ENCODE data around the gene SIGLEC1. TPM values are rescaled to one million over a fixed set of nuclear protein-coding genes. Genes with fewer than 3 reads are reported as not detected.
A peak's percentile ranks its signal among the peaks of the same experiment; 100 is the strongest.

SIGLEC1 gene
- total and polyA plus RNA-seq, 7 experiments from 2014 or later = 0.34 to 2.1 (median 1.1) TPM; not detected in 3

GRCh38 chr20:3667434-3668037 lies 44.9 kb downstream of the SIGLEC1 start:
- ChIA-PET POLR2A (no interaction called here), CTCF (no interaction called here)
- no peaks in the 10 kb centered on the region for H3K9me3 ChIP-seq (ENCODE audit: control insufficient read depth in 2 of 3, low read length in 3 of 3)
- DNase-seq = no peak
- Mint-ChIP-seq H3K4me3 (peak overlapping the region in 2 of 10 donors; percentile 21 to 44), H3K36me3 (no peaks in the 10 kb centered on the region), H3K27me3 (peaks cover 9 to 53% (median 21%) of the 10 kb centered on the region in 5 donors), H3K4me1 (peaks cover 7 to 23% (median 15%) of the 10 kb centered on the region in 7 donors), H3K27ac (peak overlapping the region in 1 of 9 donors; percentile 5), H3K9me3 (no peaks in the 10 kb centered on the region)
- no peaks in the 10 kb centered on the region for H3K36me3 ChIP-seq (ENCODE audit: control insufficient read depth in 2 of 3, insufficient read depth in 3 of 3, low read length in 3 of 3)
- intact Hi-C loops (cut with micrococcal nuclease) = no loop called here
- H3K27me3 ChIP-seq (ENCODE audit: control insufficient read depth in 2 of 2, insufficient read depth in 2 of 2, low read length in 2 of 2) = no peaks in the 10 kb centered on the region
- no peak overlapping the region for H3K27ac ChIP-seq (ENCODE audit: low read depth, low read length)
- H3K4me3 ChIP-seq (ENCODE audit: low read length) = no peak overlapping the region
- H3K4me1 ChIP-seq (ENCODE audit: control insufficient read depth in 2 of 2, insufficient read depth in 2 of 2, low read length in 2 of 2) = peaks cover 7 to 11% of the 10 kb centered on the region in 2 donors
- no peak for ATAC-seq

GRCh38 chr20:3663858-3664257 lies 48.5 kb downstream of the SIGLEC1 start:
- CTCF ChIA-PET = no interaction called here
- peaks cover 22 to 53% (median 25%) of the 10 kb centered on the region in 5 donors for H3K27me3 Mint-ChIP-seq

GRCh38 chr20:3663031-3663701 lies 49.2 kb downstream of the SIGLEC1 start, which contains the start of gene GFRA4:
TSS of gene GFRA4 (minus strand) at chr20:3663399. CDS start at chr20:3663399, 0 bp downstream.
- no peak within 1 kb of the TSS for H3K4me3 Mint-ChIP-seq
- no peak within 1 kb of the TSS for H3K27ac Mint-ChIP-seq
- no peak within 1 kb of the TSS for H3K27ac ChIP-seq (ENCODE audit: low read depth, low read length)
- H3K9me3 Mint-ChIP-seq = peaks cover 0 to 2% (median 0%) of the 10 kb centered on the region in 11 donors
- H3K27me3 ChIP-seq (ENCODE audit: control insufficient read depth in 2 of 2, insufficient read depth in 2 of 2, low read length in 2 of 2) = peaks cover 0 to 2% of the 10 kb centered on the region in 2 donors
- no peak for ATAC-seq
- H3K36me3 ChIP-seq (ENCODE audit: control insufficient read depth in 2 of 3, insufficient read depth in 3 of 3, low read length in 3 of 3) = no peaks in the 10 kb centered on the region
- intact Hi-C loops (cut with micrococcal nuclease) = no loop called here
- H3K9me3 ChIP-seq (ENCODE audit: control insufficient read depth in 2 of 3, low read length in 3 of 3) = no peaks in the 10 kb centered on the region
- H3K4me1 Mint-ChIP-seq = peaks cover 7 to 26% (median 21%) of the 10 kb centered on the region in 7 donors
- H3K4me3 ChIP-seq (ENCODE audit: low read length) = no peak within 1 kb of the TSS
- no peak for DNase-seq
- ChIA-PET POLR2A (no interaction called here), CTCF (no interaction called here)
- H3K36me3 Mint-ChIP-seq = no peaks in the 10 kb centered on the region
- H3K27me3 Mint-ChIP-seq = peaks cover 22 to 53% (median 28%) of the 10 kb centered on the region in 5 donors
- peaks cover 7 to 11% of the 10 kb centered on the region in 2 donors for H3K4me1 ChIP-seq (ENCODE audit: control insufficient read depth in 2 of 2, insufficient read depth in 2 of 2, low read length in 2 of 2)

More at GRCh38 chr20:3663858-3664257, 48.5 kb downstream of the SIGLEC1 start:
- Mint-ChIP-seq H3K27ac (no peak overlapping the region), H3K36me3 (no peaks in the 10 kb centered on the region), H3K4me3 (no peak overlapping the region), H3K4me1 (peaks cover 7 to 26% (median 19%) of the 10 kb centered on the region in 7 donors), H3K9me3 (peaks cover 0 to 2% (median 0%) of the 10 kb centered on the region in 11 donors)
- peaks cover 0 to 2% of the 10 kb centered on the region in 2 donors for H3K27me3 ChIP-seq (ENCODE audit: control insufficient read depth in 2 of 2, insufficient read depth in 2 of 2, low read length in 2 of 2)
- H3K9me3 ChIP-seq (ENCODE audit: control insufficient read depth in 2 of 3, low read length in 3 of 3) = no peaks in the 10 kb centered on the region
- DNase-seq (no peak), ATAC-seq (no peak)
- H3K4me3 ChIP-seq (ENCODE audit: low read length) = no peak overlapping the region
- intact Hi-C loops (cut with micrococcal nuclease) = no loop called here
- no peaks in the 10 kb centered on the region for H3K36me3 ChIP-seq (ENCODE audit: control insufficient read depth in 2 of 3, insufficient read depth in 3 of 3, low read length in 3 of 3)
- peaks cover 7 to 11% of the 10 kb centered on the region in 2 donors for H3K4me1 ChIP-seq (ENCODE audit: control insufficient read depth in 2 of 2, insufficient read depth in 2 of 2, low read length in 2 of 2)
- POLR2A ChIA-PET = no interaction called here
- H3K27ac ChIP-seq (ENCODE audit: low read depth, low read length) = no peak overlapping the region

Other genes starting within 250 kb of the SIGLEC1 start
- 10 to 100 TPM; 12.4 to 17.5 (median 13.0) TPM for gene ATRN, start 241.6 kb downstream of the SIGLEC1 start, total RNA-seq
- gene ATRN, start 241.6 kb downstream of the SIGLEC1 start, polyA plus RNA-seq = 1 to 10 TPM; 9.2 to 9.5 TPM
- not detected for gene GFRA4, start 49.2 kb downstream of the SIGLEC1 start, total RNA-seq
- not detected for gene GFRA4, start 49.2 kb downstream of the SIGLEC1 start, polyA plus RNA-seq
- gene ADAM33, start 30.6 kb downstream of the SIGLEC1 start, total RNA-seq = under 1 TPM in 1 of 5 experiments, not detected in 4; 0.20 TPM
- not detected for gene ADAM33, start 30.6 kb downstream of the SIGLEC1 start, polyA plus RNA-seq
- gene HSPA12B, start 20.1 kb upstream of the SIGLEC1 start, total RNA-seq = not detected
- under 1 TPM; 0.09 to 0.20 TPM for gene HSPA12B, start 20.1 kb upstream of the SIGLEC1 start, polyA plus RNA-seq
- 10 to 100 TPM; 14.0 to 27.4 (median 18.4) TPM for gene ADISSP, start 55.2 kb upstream of the SIGLEC1 start, total RNA-seq
- 10 to 100 TPM; 20.7 to 21.7 TPM for gene ADISSP, start 55.2 kb upstream of the SIGLEC1 start, polyA plus RNA-seq
- under 1 TPM in 3 of 5 experiments, not detected in 2; 0.24 to 0.32 (median 0.29) TPM for gene SPEF1, start 68.8 kb upstream of the SIGLEC1 start, total RNA-seq
- not detected for gene SPEF1, start 68.8 kb upstream of the SIGLEC1 start, polyA plus RNA-seq
- 10 to 100 TPM; 35.3 to 73.6 (median 50.0) TPM for gene CENPB, start 74.1 kb upstream of the SIGLEC1 start, total RNA-seq
- 1 to 10 TPM; 1.3 to 1.8 TPM for gene CENPB, start 74.1 kb upstream of the SIGLEC1 start, polyA plus RNA-seq
- gene CDC25B, start 83.7 kb upstream of the SIGLEC1 start, total RNA-seq = 100 to 1,000 TPM; 166 to 392 (median 281) TPM
- gene CDC25B, start 83.7 kb upstream of the SIGLEC1 start, polyA plus RNA-seq = 10 to 100 TPM; 37.0 to 45.7 TPM
- 10 to 100 TPM in 4 of 5 experiments, 1 to 10 TPM in 1; 7.9 to 14.0 (median 10.8) TPM for gene AP5S1, start 107.9 kb upstream of the SIGLEC1 start, total RNA-seq
- gene AP5S1, start 107.9 kb upstream of the SIGLEC1 start, polyA plus RNA-seq = 10 to 100 TPM; 19.8 to 25.9 TPM
- gene MAVS, start 134.2 kb upstream of the SIGLEC1 start, total RNA-seq = 10 to 100 TPM; 23.3 to 49.9 (median 41.5) TPM
- 10 to 100 TPM in 1 of 2 donors, 1 to 10 TPM in 1; 3.5 to 10.1 TPM for gene MAVS, start 134.2 kb upstream of the SIGLEC1 start, polyA plus RNA-seq
- 10 to 100 TPM; 42.4 to 69.7 (median 59.1) TPM for gene PANK2, start 176.8 kb upstream of the SIGLEC1 start, total RNA-seq
- 10 to 100 TPM; 39.0 to 46.9 TPM for gene PANK2, start 176.8 kb upstream of the SIGLEC1 start, polyA plus RNA-seq